ENCODE data around the gene TAF15. TPM values are rescaled to one million over a fixed set of nuclear protein-coding genes. Genes with fewer than 3 reads are reported as not detected.
A peak's percentile ranks its signal among the peaks of the same experiment; 100 is the strongest.

The TAF15 gene
- total RNA-seq, 2 experiments from 2014 or later: 269 to 271 TPM

GRCh38 chr17:35878361-35878760 is 69.1 kb downstream of the TAF15 start:
- Mint-ChIP-seq H3K27ac (peak overlapping the region; percentile 97), H3K4me1 (ENCODE audit: low read depth) (peaks cover 47% of the 10 kb centered on the region), H3K27me3 (no peaks in the 10 kb centered on the region), H3K4me3 (peak overlapping the region; percentile 69), H3K36me3 (peaks cover 9% of the 10 kb centered on the region), H3K9me3 (no peaks in the 10 kb centered on the region)
- intact Hi-C loops (cut with micrococcal nuclease): no loop called here
- ChIA-PET POLR2A (interaction anchor here (0.5 to 0.6 kb wide), 2 partner anchors 12 to 14 kb away, joined by 3 read pairs; no protein-coding TSS in a partner anchor), CTCF (interaction anchor here (0.9 to 1.7 kb wide), 3 partner anchors 24 to 70 kb away, joined by 3 to 11 read pairs (median 4); partner anchors contain the start of gene TAF15)
- no peak for DNase-seq

- DNase-seq: peak; percentile 75
- peaks cover 9% of the 10 kb centered on the region for H3K36me3 Mint-ChIP-seq
- H3K9me3 Mint-ChIP-seq: no peaks in the 10 kb centered on the region
- intact Hi-C loops (cut with micrococcal nuclease): loop anchor here (1.0 to 2.0 kb wide), 4 partner anchors 9 to 210 kb away; partner anchors contain the start of genes CCL3 and RDM1
- H3K27me3 Mint-ChIP-seq: no peaks in the 10 kb centered on the region
- H3K27ac Mint-ChIP-seq: peak within 1 kb of the TSS; percentile 97
- H3K4me1 Mint-ChIP-seq (ENCODE audit: low read depth): peaks cover 47% of the 10 kb centered on the region
- CTCF ChIA-PET: interaction anchor here (1.2 to 3.1 kb wide), 4 partner anchors 9 to 31 kb away, joined by 3 to 17 read pairs (median 7); no protein-coding TSS in a partner anchor
- POLR2A ChIA-PET: interaction anchor here (0.8 to 2.2 kb wide), 8 partner anchors 10 to 71 kb away, joined by 3 to 23 read pairs (median 5); partner anchors contain the start of genes HEATR9, RDM1 and TAF15
- H3K4me3 Mint-ChIP-seq: peak within 1 kb of the TSS; percentile 69
Measured at GRCh38 chr17:35879773-35880654, 70.7 kb downstream of the TAF15 start, which contains the start of gene CCL5. Gene CCL5, minus strand, starts transcription at chr17:35880360.

- Mint-ChIP-seq H3K27ac (peak overlapping the region; percentile 23), H3K36me3 (no peaks in the 10 kb centered on the region), H3K9me3 (no peaks in the 10 kb centered on the region), H3K4me1 (ENCODE audit: low read depth) (peaks cover 49% of the 10 kb centered on the region), H3K4me3 (no peak overlapping the region), H3K27me3 (no peaks in the 10 kb centered on the region)
- CTCF ChIA-PET: no interaction called here
- intact Hi-C loops (cut with micrococcal nuclease): loop anchor here (1.0 kb wide), 1 partner anchor 9 kb away; the partner anchor contains the start of gene CCL5
- POLR2A ChIA-PET: interaction anchor here (0.9 kb wide), 1 partner anchor 9 kb away, joined by 4 read pairs; no protein-coding TSS in a partner anchor
- DNase-seq: peak; percentile 46
Measured at GRCh38 chr17:35889241-35889640, 80.0 kb downstream of the TAF15 start.

- Mint-ChIP-seq H3K4me1 (ENCODE audit: low read depth) (peaks cover 50% of the 10 kb centered on the region), H3K27ac (no peak overlapping the region), H3K4me3 (no peak overlapping the region), H3K36me3 (no peaks in the 10 kb centered on the region), H3K27me3 (no peaks in the 10 kb centered on the region), H3K9me3 (no peaks in the 10 kb centered on the region)
- ChIA-PET POLR2A (interaction anchor here (0.9 to 1.6 kb wide), 6 partner anchors 8 to 81 kb away, joined by 3 to 5 read pairs (median 4); partner anchors contain the start of gene TAF15), CTCF (interaction anchor here (1.2 kb wide), 1 partner anchor 593 kb away, joined by 3 read pairs; no protein-coding TSS in a partner anchor)
- intact Hi-C loops (cut with micrococcal nuclease): loop anchor here (1.0 kb wide), 1 partner anchor 10 kb away; the partner anchor contains the start of gene CCL5
- DNase-seq: no peak
Measured at GRCh38 chr17:35889818-35890773, 80.8 kb downstream of the TAF15 start.

- CTCF ChIA-PET: interaction anchor here (1.2 kb wide), 1 partner anchor 592 kb away, joined by 3 read pairs; no protein-coding TSS in a partner anchor
- intact Hi-C loops (cut with micrococcal nuclease): no loop called here
- DNase-seq: peak; percentile 60
Measured at GRCh38 chr17:35890774-35891155, 81.5 kb downstream of the TAF15 start.

GRCh38 chr17:35891269-35891668 is 82.0 kb downstream of the TAF15 start:
- Mint-ChIP-seq H3K27me3 (no peaks in the 10 kb centered on the region), H3K4me3 (no peak overlapping the region), H3K9me3 (no peaks in the 10 kb centered on the region), H3K27ac (no peak overlapping the region), H3K4me1 (ENCODE audit: low read depth) (peaks cover 59% of the 10 kb centered on the region), H3K36me3 (no peaks in the 10 kb centered on the region)
- CTCF ChIA-PET: no interaction called here
- POLR2A ChIA-PET: interaction anchor here (0.9 to 1.6 kb wide), 3 partner anchors 11 to 82 kb away, joined by 3 to 5 read pairs (median 3); partner anchors contain the start of gene TAF15
- intact Hi-C loops (cut with micrococcal nuclease): no loop called here
- no peak for DNase-seq

More at GRCh38 chr17:35890774-35891155, 81.5 kb downstream of the TAF15 start:
- H3K4me1 Mint-ChIP-seq (ENCODE audit: low read depth): peaks cover 54% of the 10 kb centered on the region
- POLR2A ChIA-PET: interaction anchor here (0.9 to 1.6 kb wide), 5 partner anchors 10 to 82 kb away, joined by 3 to 5 read pairs (median 3); partner anchors contain the start of gene TAF15
- no peak overlapping the region for H3K27ac Mint-ChIP-seq
- H3K9me3 Mint-ChIP-seq: no peaks in the 10 kb centered on the region
- H3K4me3 Mint-ChIP-seq: no peak overlapping the region
- H3K27me3 Mint-ChIP-seq: no peaks in the 10 kb centered on the region
- no peaks in the 10 kb centered on the region for H3K36me3 Mint-ChIP-seq

GRCh38 chr17:35892091-35893035 is 83.1 kb downstream of the TAF15 start:
- intact Hi-C loops (cut with micrococcal nuclease): no loop called here
- peak; percentile 78 for DNase-seq
- POLR2A ChIA-PET: interaction anchor here (0.8 kb wide), 1 partner anchor 14 kb away, joined by 3 read pairs; no protein-coding TSS in a partner anchor
- H3K9me3 Mint-ChIP-seq: no peaks in the 10 kb centered on the region
- no peaks in the 10 kb centered on the region for H3K36me3 Mint-ChIP-seq
- H3K4me3 Mint-ChIP-seq: no peak overlapping the region
- peak overlapping the region; percentile 53 for H3K27ac Mint-ChIP-seq
- H3K4me1 Mint-ChIP-seq (ENCODE audit: low read depth): peaks cover 59% of the 10 kb centered on the region
- H3K27me3 Mint-ChIP-seq: no peaks in the 10 kb centered on the region
- CTCF ChIA-PET: interaction anchor here (0.5 to 2.2 kb wide), 2 partner anchors 82 to 256 kb away, joined by 3 to 5 read pairs; no protein-coding TSS in a partner anchor

- CTCF ChIA-PET: interaction anchor here (2.2 kb wide), 1 partner anchor 255 kb away, joined by 5 read pairs; no protein-coding TSS in a partner anchor
- intact Hi-C loops (cut with micrococcal nuclease): no loop called here
- H3K27ac Mint-ChIP-seq: no peak overlapping the region
- H3K4me3 Mint-ChIP-seq: no peak overlapping the region
- DNase-seq: no peak
- no peaks in the 10 kb centered on the region for H3K27me3 Mint-ChIP-seq
- POLR2A ChIA-PET: no interaction called here
- H3K9me3 Mint-ChIP-seq: no peaks in the 10 kb centered on the region
- H3K36me3 Mint-ChIP-seq: no peaks in the 10 kb centered on the region
- peaks cover 64% of the 10 kb centered on the region for H3K4me1 Mint-ChIP-seq (ENCODE audit: low read depth)
Measured at GRCh38 chr17:35893751-35894150, 84.5 kb downstream of the TAF15 start.

GRCh38 chr17:35894206-35894605 is 84.9 kb downstream of the TAF15 start:
- no peaks in the 10 kb centered on the region for H3K27me3 Mint-ChIP-seq
- no peaks in the 10 kb centered on the region for H3K9me3 Mint-ChIP-seq
- H3K36me3 Mint-ChIP-seq: no peaks in the 10 kb centered on the region
- DNase-seq: no peak
- no peak overlapping the region for H3K4me3 Mint-ChIP-seq
- H3K4me1 Mint-ChIP-seq (ENCODE audit: low read depth): peaks cover 62% of the 10 kb centered on the region
- no peak overlapping the region for H3K27ac Mint-ChIP-seq
- ChIA-PET CTCF (no interaction called here), POLR2A (no interaction called here)
- intact Hi-C loops (cut with micrococcal nuclease): no loop called here

Measured in activated CD4-positive, alpha-beta memory T cell treated with anti-CD3 and anti-CD28 coated beads for 36 hours (primary cell).